Neural progenitor cell (in vitro differentiated cells): Measurements from ENCODE around the gene DHRS2. TPM values are rescaled to one million over a fixed set of nuclear protein-coding genes. Genes with fewer than 3 reads are reported as not detected.

Source experiments
- DNase-seq: peaks from one replicate; pipeline ENCODE4 v3.0.0-alpha.2; 2016; ENCODE audit warnings: low spot score
- H2AFZ ChIP-seq: fragments of 200-600 bp; sonication (generic); replicated peaks from 2 replicates; pipeline ENCODE4 v1.6.1; 2016; ENCODE audit warnings: antibody characterized with exemption
- H3F3A ChIP-seq: fragments of 200-600 bp; sonication (generic); 2 replicates; pipeline ENCODE4 v1.6.1; 2016; ENCODE audit warnings: antibody characterized with exemption, low read depth
- H3K27ac ChIP-seq: fragments of 200-600 bp; sonication (generic); 2 replicates; pipeline ENCODE4 v1.5.1; 2016; ENCODE audit warnings: mild to moderate bottlenecking
- H3K27me3 ChIP-seq: fragments of 200-600 bp; sonication (generic); 2 replicates; pipeline ENCODE4 v1.6.1; 2016; ENCODE audit warnings: mild to moderate bottlenecking, moderate library complexity
- H3K36me3 ChIP-seq: fragments of 200-600 bp; sonication (generic); 2 replicates; pipeline ENCODE4 v1.5.1; 2016
- H3K4me1 ChIP-seq: fragments of 200-600 bp; sonication (generic); 2 replicates; pipeline ENCODE4 v1.6.1; 2016; ENCODE audit warnings: mixed run types
- H3K4me2 ChIP-seq: fragments of 200-600 bp; sonication (generic); 2 replicates; pipeline ENCODE4 v1.6.1; 2016
- H3K4me3 ChIP-seq: fragments of 200-600 bp; sonication (generic); 2 replicates; pipeline ENCODE4 v1.5.1; 2016
- H3K79me2 ChIP-seq: fragments of 200-600 bp; sonication (generic); 2 replicates; pipeline ENCODE4 v1.6.1; 2016; ENCODE audit warnings: low read depth
- H3K9ac ChIP-seq: fragments of 200-600 bp; sonication (generic); 2 replicates; pipeline ENCODE4 v1.6.1; 2016
- H3K9me3 ChIP-seq: fragments of 200-600 bp; sonication (generic); 2 replicates; pipeline ENCODE4 v1.5.1; 2016; ENCODE audit warnings: low read depth
- H4K20me1 ChIP-seq: fragments of 200-600 bp; sonication (generic); 2 replicates; pipeline ENCODE4 v1.6.1; 2016; ENCODE audit warnings: low read depth
- H3K27ac Mint-ChIP-seq: 3 replicates; pipeline ENCODE4 v1.8.0; 2021; ENCODE audit warnings: mixed read lengths
- H3K27me3 Mint-ChIP-seq: 2 replicates; pipeline ENCODE4 v1.8.0; 2022; ENCODE audit warnings: low read depth, mild to moderate bottlenecking, inconsistent platforms, moderate library complexity, mixed read lengths; ENCODE audit not compliant: insufficient read depth
- H3K36me3 Mint-ChIP-seq: 3 replicates; pipeline ENCODE4 v1.8.0; 2021; ENCODE audit warnings: mixed read lengths
- H3K4me1 Mint-ChIP-seq: 3 replicates; pipeline ENCODE4 v1.8.0; 2021; ENCODE audit warnings: mixed read lengths
- H3K4me3 Mint-ChIP-seq: 3 replicates; pipeline ENCODE4 v1.8.0; 2021; ENCODE audit warnings: mild to moderate bottlenecking, moderate library complexity, mixed read lengths
- H3K9me3 Mint-ChIP-seq: 3 replicates; pipeline ENCODE4 v1.8.0; 2020; ENCODE audit warnings: mixed read lengths
- EZH2 ChIP-seq: fragments of 200-600 bp; sonication (generic); IDR thresholded peaks from 2 replicates; pipeline ENCODE4 v1.6.1; 2017; ENCODE audit warnings: antibody characterized with exemption, mild to moderate bottlenecking, moderate library complexity
- EZH2phosphoT487 ChIP-seq: fragments of 200-600 bp; sonication (generic); IDR thresholded peaks from 2 replicates; pipeline ENCODE4 v1.6.1; 2017; ENCODE audit warnings: antibody characterized with exemption
- total RNA-seq: library from RNA; depleted of rRNA; stranded (reverse); fragments of >200 nt; gene quantifications from 2 replicates; pipeline ENCODE4 v1.2.3, GENCODE V29; 2015; ENCODE audit warnings: low replicate concordance
- TF ChIP-seq, protein P1 (sequence below): fragments of 200-600 bp; sonication (generic); IDR thresholded peaks from 2 replicates; pipeline ENCODE4 v1.5.1; 2017; ENCODE audit warnings: antibody characterized with exemption, mild to moderate bottlenecking

DHRS2 gene
- total RNA-seq, 1 donor from 2014 or later: 2.8 TPM

DNA sequence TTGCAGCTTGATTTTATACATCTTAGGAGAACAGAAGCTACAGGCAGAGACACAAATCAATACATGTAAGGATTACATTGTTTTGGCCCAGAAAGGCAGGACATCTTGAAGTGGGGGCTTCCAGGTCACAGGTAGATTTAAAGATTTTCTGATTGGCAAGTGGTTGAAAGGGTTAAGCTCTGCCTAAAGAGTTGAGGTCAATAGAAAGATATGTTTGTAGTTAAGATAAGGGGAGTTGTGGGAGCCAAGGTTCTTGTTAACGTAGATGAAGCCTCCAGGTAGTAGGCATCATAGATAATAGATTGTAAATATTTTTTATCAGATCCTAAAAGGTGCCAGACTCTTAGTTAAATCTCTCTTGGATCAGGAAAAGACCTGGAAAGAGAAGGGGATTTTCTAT lies 5.5 kb upstream of the DHRS2 start:
- Histone ChIP-seq H3K9me3 (peaks cover 11% of the 10 kb centered on the region), H3K36me3 (no peaks in the 10 kb centered on the region), H3K4me2 (no peak overlapping the region), H3K9ac (no peak overlapping the region), H3F3A (no peaks in the 10 kb centered on the region), H3K79me2 (no peaks in the 10 kb centered on the region), H2AFZ (no peak overlapping the region), H3K4me3 (no peak overlapping the region), H3K4me1 (no peaks in the 10 kb centered on the region), H3K27ac (no peak overlapping the region), H3K27me3 (no peaks in the 10 kb centered on the region), H4K20me1 (no peaks in the 10 kb centered on the region)
- Mint-ChIP-seq H3K4me1 (peaks cover 9% of the 10 kb centered on the region), H3K9me3 (peaks cover 4% of the 10 kb centered on the region), H3K36me3 (no peaks in the 10 kb centered on the region), H3K27ac (no peak overlapping the region), H3K4me3 (no peak overlapping the region), H3K27me3 (peaks cover 10% of the 10 kb centered on the region)
- TF ChIP-seq EZH2phosphoT487 (no peak), EZH2 (no peak)
- TF ChIP-seq, protein P1, sequence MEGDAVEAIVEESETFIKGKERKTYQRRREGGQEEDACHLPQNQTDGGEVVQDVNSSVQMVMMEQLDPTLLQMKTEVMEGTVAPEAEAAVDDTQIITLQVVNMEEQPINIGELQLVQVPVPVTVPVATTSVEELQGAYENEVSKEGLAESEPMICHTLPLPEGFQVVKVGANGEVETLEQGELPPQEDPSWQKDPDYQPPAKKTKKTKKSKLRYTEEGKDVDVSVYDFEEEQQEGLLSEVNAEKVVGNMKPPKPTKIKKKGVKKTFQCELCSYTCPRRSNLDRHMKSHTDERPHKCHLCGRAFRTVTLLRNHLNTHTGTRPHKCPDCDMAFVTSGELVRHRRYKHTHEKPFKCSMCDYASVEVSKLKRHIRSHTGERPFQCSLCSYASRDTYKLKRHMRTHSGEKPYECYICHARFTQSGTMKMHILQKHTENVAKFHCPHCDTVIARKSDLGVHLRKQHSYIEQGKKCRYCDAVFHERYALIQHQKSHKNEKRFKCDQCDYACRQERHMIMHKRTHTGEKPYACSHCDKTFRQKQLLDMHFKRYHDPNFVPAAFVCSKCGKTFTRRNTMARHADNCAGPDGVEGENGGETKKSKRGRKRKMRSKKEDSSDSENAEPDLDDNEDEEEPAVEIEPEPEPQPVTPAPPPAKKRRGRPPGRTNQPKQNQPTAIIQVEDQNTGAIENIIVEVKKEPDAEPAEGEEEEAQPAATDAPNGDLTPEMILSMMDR: no peak
- no peak for DNase-seq

DNA sequence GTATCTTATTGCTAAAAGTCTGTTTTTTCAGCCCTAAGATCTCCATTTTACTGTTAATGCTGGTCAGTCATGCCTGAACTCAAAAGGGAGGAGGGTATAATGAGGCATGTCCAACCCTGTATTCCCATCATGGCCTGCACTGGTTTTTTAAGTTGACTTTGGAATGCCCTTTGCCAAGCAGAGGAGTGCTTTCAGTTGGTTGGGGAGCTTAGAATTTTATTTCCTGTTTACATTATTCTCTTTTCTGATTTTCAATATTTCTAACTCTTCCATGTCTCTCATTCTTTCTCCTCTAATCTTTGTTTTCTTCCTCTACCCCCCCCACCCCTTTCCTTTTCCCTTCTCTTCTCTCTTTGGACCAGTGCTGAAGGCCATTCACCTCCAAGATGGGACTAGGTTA lies 4.9 kb upstream of the DHRS2 start:
- no peak overlapping the region for H3K4me2 ChIP-seq
- no peaks in the 10 kb centered on the region for H3K36me3 Mint-ChIP-seq
- no peak overlapping the region for H3K27ac ChIP-seq
- H3K9ac ChIP-seq: no peak overlapping the region
- no peak for DNase-seq
- no peaks in the 10 kb centered on the region for H3K36me3 ChIP-seq
- H3F3A ChIP-seq: no peaks in the 10 kb centered on the region
- TF ChIP-seq EZH2 (no peak), EZH2phosphoT487 (no peak)
- TF ChIP-seq, protein P1: no peak
- peaks cover 5% of the 10 kb centered on the region for H3K9me3 ChIP-seq
- H3K27ac Mint-ChIP-seq: peak overlapping the region; percentile 24
- peak overlapping the region; percentile 87 for H2AFZ ChIP-seq
- H3K79me2 ChIP-seq: no peaks in the 10 kb centered on the region
- peaks cover 9% of the 10 kb centered on the region for H3K4me1 Mint-ChIP-seq
- no peak overlapping the region for H3K4me3 Mint-ChIP-seq
- no peaks in the 10 kb centered on the region for H3K27me3 ChIP-seq
- peaks cover 10% of the 10 kb centered on the region for H3K27me3 Mint-ChIP-seq
- no peak overlapping the region for H3K4me3 ChIP-seq
- no peaks in the 10 kb centered on the region for H4K20me1 ChIP-seq
- H3K9me3 Mint-ChIP-seq: peaks cover 4% of the 10 kb centered on the region
- no peaks in the 10 kb centered on the region for H3K4me1 ChIP-seq

DNA sequence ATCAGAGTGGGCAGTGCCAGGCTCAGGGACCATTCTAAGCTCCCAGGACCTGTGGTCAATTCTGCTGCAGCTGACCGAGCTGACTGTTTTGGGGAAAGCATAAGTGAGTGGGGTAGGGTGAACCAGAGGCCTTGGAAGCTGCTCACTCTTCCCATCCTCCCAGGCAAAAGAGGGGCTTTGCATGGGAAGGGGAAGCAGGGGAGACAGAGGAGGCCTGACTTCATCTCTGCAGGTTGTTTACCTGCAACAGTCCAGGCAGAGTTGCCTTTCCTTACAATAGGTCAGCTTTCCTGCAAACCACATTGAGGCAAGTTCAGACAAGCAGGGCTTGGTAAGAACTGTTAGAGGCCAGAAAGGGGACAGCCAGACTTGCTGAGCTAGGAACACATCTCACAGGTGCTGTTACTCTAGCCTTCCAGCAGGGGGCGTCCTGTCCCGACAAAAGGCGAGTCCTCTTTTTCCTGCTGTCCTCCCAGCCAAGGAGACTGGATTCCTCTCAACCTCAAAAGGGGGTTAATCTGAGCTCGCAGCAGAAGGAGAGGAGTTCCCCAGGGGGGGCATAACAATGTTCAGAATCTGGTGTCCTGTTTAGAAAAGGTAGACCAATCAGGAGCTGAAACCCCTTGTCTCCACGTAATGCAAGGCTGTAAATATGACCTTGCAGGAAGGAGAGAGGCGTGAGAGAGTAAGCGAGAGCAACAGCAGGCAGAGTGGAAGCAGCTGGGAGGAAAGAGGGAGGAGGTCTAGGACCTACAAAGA lies 4.3 kb upstream of the DHRS2 start:
- DNase-seq: peak; percentile 84
- Histone ChIP-seq H3K79me2 (no peaks in the 10 kb centered on the region), H2AFZ (peak overlapping the region; percentile 87), H3K27me3 (no peaks in the 10 kb centered on the region), H3K4me1 (no peaks in the 10 kb centered on the region), H3K27ac (no peak overlapping the region), H3K36me3 (no peaks in the 10 kb centered on the region), H3K4me2 (no peak overlapping the region), H4K20me1 (no peaks in the 10 kb centered on the region), H3K9ac (no peak overlapping the region), H3K4me3 (no peak overlapping the region), H3K9me3 (no peaks in the 10 kb centered on the region), H3F3A (no peaks in the 10 kb centered on the region)
- Mint-ChIP-seq H3K36me3 (no peaks in the 10 kb centered on the region), H3K9me3 (peaks cover 3% of the 10 kb centered on the region), H3K4me1 (peaks cover 9% of the 10 kb centered on the region), H3K27me3 (peaks cover 10% of the 10 kb centered on the region), H3K27ac (peak overlapping the region; percentile 24), H3K4me3 (no peak overlapping the region)
- no peak for TF ChIP-seq EZH2
- TF ChIP-seq, protein P1: peak; percentile 98
- TF ChIP-seq EZH2phosphoT487: no peak
